Activated CD4-positive, CD25-positive, alpha-beta regulatory T cell treated with anti-CD3 and anti-CD28 coated beads, Interleukin-2, amount 50 U/mL, for 72 hours (primary cell): ENCODE measurements around the gene MCF2L.

Source experiments
- DNase-seq: peaks from one replicate; pipeline ENCODE4 v3.0.0; 2021

MCF2L gene

GRCh38 chr13:113086031-113086750 is 117.2 kb downstream of the MCF2L start:
- DNase-seq = no peak

GRCh38 chr13:113086991-113087922 is 118.2 kb downstream of the MCF2L start:
- no peak for DNase-seq

- no peak for DNase-seq
Observed at GRCh38 chr13:113087923-113088690, 119.1 kb downstream of the MCF2L start.

- no peak for DNase-seq
Observed at GRCh38 chr13:113088691-113089020, 119.6 kb downstream of the MCF2L start.

GRCh38 chr13:113089693-113090414 is 120.8 kb downstream of the MCF2L start:
- DNase-seq = no peak

- no peak for DNase-seq
Observed at GRCh38 chr13:113090415-113090770, 121.4 kb downstream of the MCF2L start.

GRCh38 chr13:113090806-113091205 is 121.8 kb downstream of the MCF2L start:
- no peak for DNase-seq

- no peak for DNase-seq
Observed at GRCh38 chr13:113091211-113091771, 122.3 kb downstream of the MCF2L start.

- DNase-seq = no peak
Observed at GRCh38 chr13:113091891-113092775, 123.1 kb downstream of the MCF2L start.

GRCh38 chr13:113092776-113093579 is 124.0 kb downstream of the MCF2L start:
- no peak for DNase-seq

GRCh38 chr13:113093580-113094409 is 124.8 kb downstream of the MCF2L start:
- DNase-seq = no peak

- no peak for DNase-seq
Observed at GRCh38 chr13:113094410-113094800, 125.4 kb downstream of the MCF2L start.

- no peak for DNase-seq
Observed at GRCh38 chr13:113095146-113096051, 126.4 kb downstream of the MCF2L start.

- DNase-seq = no peak
Observed at GRCh38 chr13:113096052-113096744, 127.2 kb downstream of the MCF2L start.

GRCh38 chr13:113096745-113097305 is 127.8 kb downstream of the MCF2L start:
- no peak for DNase-seq

GRCh38 chr13:113097651-113098050 is 128.6 kb downstream of the MCF2L start:
- DNase-seq = no peak

- DNase-seq = no peak
Observed at GRCh38 chr13:113098162-113098732, 129.2 kb downstream of the MCF2L start.
